Measurements from ENCODE around the gene CSMD2. TPM values are rescaled to one million over a fixed set of nuclear protein-coding genes. Genes with fewer than 3 reads are reported as not detected.

The CSMD2 gene
- total and polyA plus RNA-seq, 7 experiments from 2014 or later, result 0.02 TPM; not detected in 6

DNA sequence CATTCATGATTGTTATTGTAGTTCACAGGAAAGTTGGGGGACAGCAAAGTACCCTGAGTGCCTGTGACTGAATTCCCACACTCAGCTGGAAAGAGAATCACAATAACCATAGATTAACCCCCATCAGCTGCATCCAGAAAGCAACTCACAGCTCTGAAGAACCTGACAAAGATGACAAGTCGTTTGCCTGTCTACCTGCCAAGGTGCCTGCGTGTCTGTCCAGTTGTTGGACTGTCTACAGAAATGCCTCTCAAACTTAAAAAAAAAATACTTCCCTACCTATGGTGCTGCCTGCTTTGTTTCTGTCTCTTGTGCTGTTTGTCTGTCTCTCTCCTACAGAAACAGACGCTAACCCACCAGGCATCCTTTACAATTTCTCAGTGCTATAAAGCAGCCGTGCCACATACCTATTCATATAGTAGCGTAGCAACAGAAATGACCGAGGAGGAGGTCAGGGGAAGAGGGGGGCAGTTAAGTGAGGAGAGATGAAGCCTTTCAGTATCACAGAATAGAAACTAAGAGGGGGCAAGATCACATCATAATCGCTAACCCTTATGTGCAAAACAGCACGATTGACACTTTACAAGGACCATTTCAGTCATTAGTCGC is 455.8 kb downstream of the CSMD2 start:
- intact Hi-C loops (cut with micrococcal nuclease), result no loop called here
- Histone ChIP-seq H3K36me3 (ENCODE audit: control insufficient read depth in 2 of 3, insufficient read depth in 3 of 3, low read length in 3 of 3) (no peaks in the 10 kb centered on the region), H3K27me3 (ENCODE audit: control insufficient read depth in 2 of 2, insufficient read depth in 2 of 2, low read length in 2 of 2) (no peaks in the 10 kb centered on the region), H3K4me3 (ENCODE audit: low read length) (no peak overlapping the region), H3K27ac (ENCODE audit: low read depth, low read length) (no peak overlapping the region), H3K9me3 (ENCODE audit: control insufficient read depth in 2 of 3, low read length in 3 of 3) (no peaks in the 10 kb centered on the region), H3K4me1 (ENCODE audit: control insufficient read depth in 2 of 2, insufficient read depth in 2 of 2, low read length in 2 of 2) (no peaks in the 10 kb centered on the region)
- peaks cover 0 to 5% (median 0%) of the 10 kb centered on the region in 11 donors for H3K9me3 Mint-ChIP-seq
- peaks cover 0 to 53% (median 36%) of the 10 kb centered on the region in 5 donors for H3K27me3 Mint-ChIP-seq
- no peaks in the 10 kb centered on the region for H3K36me3 Mint-ChIP-seq
- DNase-seq, result no peak
- H3K27ac Mint-ChIP-seq, result no peak overlapping the region
- ChIA-PET POLR2A (no interaction called here), CTCF (no interaction called here)
- no peak for ATAC-seq
- no peaks in the 10 kb centered on the region for H3K4me1 Mint-ChIP-seq
- no peak overlapping the region for H3K4me3 Mint-ChIP-seq

DNA sequence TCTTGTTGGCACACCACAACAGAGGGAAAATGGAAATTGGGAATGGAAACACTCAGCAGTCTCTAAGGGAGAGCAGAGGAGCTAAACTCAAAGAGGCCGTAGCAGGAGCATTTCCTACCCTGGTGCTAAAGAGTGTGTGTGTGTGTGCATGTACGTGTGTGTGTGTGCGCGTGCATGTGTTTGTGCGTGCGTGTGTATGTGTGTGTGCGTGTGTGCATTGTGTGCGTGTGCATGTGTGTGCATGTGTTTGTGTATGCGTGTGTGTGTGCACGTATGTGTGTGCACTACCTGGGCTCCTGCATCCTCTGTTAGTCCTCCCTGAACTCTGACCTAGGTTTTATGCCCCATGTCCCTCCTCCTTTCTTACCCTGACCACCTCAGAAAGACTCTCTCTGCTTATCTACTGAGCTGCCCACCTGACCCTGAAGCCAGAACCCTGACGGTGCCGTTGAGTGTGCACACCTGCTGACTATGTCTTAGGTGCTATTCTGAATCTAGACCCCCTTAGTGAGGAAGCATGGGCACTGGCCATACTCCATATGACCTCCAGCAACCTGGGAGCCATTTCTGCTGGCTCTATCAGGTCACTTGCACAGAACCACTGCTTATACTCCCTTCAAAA is 458.3 kb downstream of the CSMD2 start:
- no peaks in the 10 kb centered on the region for H3K9me3 ChIP-seq (ENCODE audit: control insufficient read depth in 2 of 3, low read length in 3 of 3)
- ChIA-PET CTCF (interaction anchor here (0.7 kb wide), 1 partner anchor 38 kb away, joined by 4 read pairs; no protein-coding TSS in a partner anchor), POLR2A (no interaction called here)
- Mint-ChIP-seq H3K27me3 (peaks cover 2 to 55% (median 38%) of the 10 kb centered on the region in 5 donors), H3K4me1 (no peaks in the 10 kb centered on the region), H3K27ac (no peak overlapping the region), H3K36me3 (no peaks in the 10 kb centered on the region), H3K9me3 (peaks cover 0 to 5% (median 0%) of the 10 kb centered on the region in 11 donors), H3K4me3 (no peak overlapping the region)
- H3K4me1 ChIP-seq (ENCODE audit: control insufficient read depth in 2 of 2, insufficient read depth in 2 of 2, low read length in 2 of 2), result no peaks in the 10 kb centered on the region
- H3K27me3 ChIP-seq (ENCODE audit: control insufficient read depth in 2 of 2, insufficient read depth in 2 of 2, low read length in 2 of 2), result no peaks in the 10 kb centered on the region
- no peak overlapping the region for H3K4me3 ChIP-seq (ENCODE audit: low read length)
- no peak overlapping the region for H3K27ac ChIP-seq (ENCODE audit: low read depth, low read length)
- ATAC-seq (no peak), DNase-seq (no peak)
- no peaks in the 10 kb centered on the region for H3K36me3 ChIP-seq (ENCODE audit: control insufficient read depth in 2 of 3, insufficient read depth in 3 of 3, low read length in 3 of 3)
- intact Hi-C loops (cut with micrococcal nuclease), result no loop called here

DNA sequence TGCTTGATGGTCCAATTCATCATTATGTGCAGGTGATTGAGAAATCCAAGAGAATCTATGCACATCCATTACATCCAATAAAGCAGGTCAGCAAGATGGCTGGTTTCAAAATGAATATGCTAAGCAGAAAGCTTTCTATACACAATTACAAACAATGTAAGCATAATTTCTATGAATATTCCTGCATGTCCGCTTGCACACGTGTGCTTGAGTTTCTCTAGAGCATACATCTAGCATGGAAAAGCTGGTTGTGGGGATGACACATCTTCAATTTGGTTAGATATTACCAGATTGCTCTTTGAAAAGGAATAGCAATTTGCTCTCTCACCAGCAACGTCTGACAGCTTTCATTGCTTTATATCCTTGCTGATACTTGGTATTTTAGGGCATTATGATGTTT is 461.6 kb downstream of the CSMD2 start:
- H3K27me3 ChIP-seq (ENCODE audit: control insufficient read depth in 2 of 2, insufficient read depth in 2 of 2, low read length in 2 of 2), result no peaks in the 10 kb centered on the region
- ATAC-seq (no peak), DNase-seq (no peak)
- ChIA-PET CTCF (no interaction called here), POLR2A (no interaction called here)
- Mint-ChIP-seq H3K27me3 (peaks cover 2 to 40% (median 33%) of the 10 kb centered on the region in 5 donors), H3K36me3 (no peaks in the 10 kb centered on the region), H3K4me1 (no peaks in the 10 kb centered on the region), H3K27ac (no peak overlapping the region), H3K9me3 (peaks cover 0 to 5% (median 0%) of the 10 kb centered on the region in 11 donors), H3K4me3 (no peak overlapping the region)
- no peaks in the 10 kb centered on the region for H3K4me1 ChIP-seq (ENCODE audit: control insufficient read depth in 2 of 2, insufficient read depth in 2 of 2, low read length in 2 of 2)
- intact Hi-C loops (cut with micrococcal nuclease), result no loop called here
- no peak overlapping the region for H3K4me3 ChIP-seq (ENCODE audit: low read length)
- no peaks in the 10 kb centered on the region for H3K9me3 ChIP-seq (ENCODE audit: control insufficient read depth in 2 of 3, low read length in 3 of 3)
- no peak overlapping the region for H3K27ac ChIP-seq (ENCODE audit: low read depth, low read length)
- H3K36me3 ChIP-seq (ENCODE audit: control insufficient read depth in 2 of 3, insufficient read depth in 3 of 3, low read length in 3 of 3), result no peaks in the 10 kb centered on the region

DNA sequence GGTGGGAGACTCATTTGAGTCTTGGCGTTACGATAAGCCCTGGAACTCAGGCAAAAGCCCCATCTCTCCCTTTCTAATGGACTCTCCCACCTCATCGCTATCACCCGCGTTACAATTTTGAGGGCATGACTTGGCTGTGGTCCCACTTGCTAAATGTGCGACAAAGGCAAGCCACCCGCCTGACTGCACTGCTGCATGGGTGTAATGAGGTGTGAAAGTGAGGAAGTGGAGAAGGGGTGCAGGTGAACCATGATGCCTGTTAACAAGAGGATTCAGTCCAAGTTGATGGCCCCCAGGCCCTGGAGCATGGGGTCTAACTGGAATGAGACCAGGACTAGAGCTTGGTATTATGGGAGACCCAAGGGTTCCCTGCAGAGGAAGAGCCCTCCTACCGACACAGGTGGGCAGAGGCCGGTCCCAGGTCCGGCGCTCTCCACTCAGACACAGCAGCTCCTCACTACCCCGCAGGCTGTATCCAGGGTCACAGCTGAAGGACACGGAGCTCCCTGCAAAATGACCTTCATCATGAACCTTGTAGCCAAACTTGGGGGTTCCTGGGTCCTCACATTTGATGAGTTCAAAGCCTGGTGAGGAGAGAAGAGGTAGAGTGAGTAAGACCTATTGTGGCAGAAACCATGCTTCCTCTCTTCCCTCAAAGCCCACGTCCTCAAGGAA is 466.5 kb downstream of the CSMD2 start:
- ATAC-seq (no peak), DNase-seq (no peak)
- peaks cover 0 to 45% (median 29%) of the 10 kb centered on the region in 5 donors for H3K27me3 Mint-ChIP-seq
- Histone ChIP-seq H3K36me3 (ENCODE audit: control insufficient read depth in 2 of 3, insufficient read depth in 3 of 3, low read length in 3 of 3) (no peaks in the 10 kb centered on the region), H3K27me3 (ENCODE audit: control insufficient read depth in 2 of 2, insufficient read depth in 2 of 2, low read length in 2 of 2) (no peaks in the 10 kb centered on the region), H3K9me3 (ENCODE audit: control insufficient read depth in 2 of 3, low read length in 3 of 3) (no peaks in the 10 kb centered on the region), H3K4me1 (ENCODE audit: control insufficient read depth in 2 of 2, insufficient read depth in 2 of 2, low read length in 2 of 2) (no peaks in the 10 kb centered on the region), H3K27ac (ENCODE audit: low read depth, low read length) (no peak overlapping the region), H3K4me3 (ENCODE audit: low read length) (no peak overlapping the region)
- CTCF ChIA-PET, result no interaction called here
- POLR2A ChIA-PET, result no interaction called here
- no peak overlapping the region for H3K27ac Mint-ChIP-seq
- H3K9me3 Mint-ChIP-seq, result peaks cover 0 to 4% (median 0%) of the 10 kb centered on the region in 11 donors
- H3K4me1 Mint-ChIP-seq, result no peaks in the 10 kb centered on the region
- no peak overlapping the region for H3K4me3 Mint-ChIP-seq
- no peaks in the 10 kb centered on the region for H3K36me3 Mint-ChIP-seq
- intact Hi-C loops (cut with micrococcal nuclease), result no loop called here

DNA sequence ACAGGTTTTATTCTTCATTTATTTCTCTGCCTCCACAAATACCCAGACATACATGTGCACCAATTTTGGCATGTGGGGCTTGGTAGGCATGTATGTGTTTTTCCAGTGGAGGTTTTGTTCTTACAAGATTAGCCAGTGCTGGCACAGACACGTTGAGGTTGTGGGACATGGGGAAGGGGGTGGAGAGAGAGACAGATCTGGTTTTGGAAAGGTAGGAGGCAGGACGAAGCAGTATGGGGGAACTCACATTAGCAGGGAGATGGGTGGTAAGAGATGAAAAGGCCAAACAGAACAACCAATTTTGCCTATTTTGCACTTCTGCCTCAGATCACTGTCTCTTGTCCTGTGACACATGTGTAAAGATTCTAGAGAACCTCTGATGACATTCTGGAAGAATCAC is 467.2 kb downstream of the CSMD2 start:
- POLR2A ChIA-PET, result no interaction called here
- no peak overlapping the region for H3K27ac Mint-ChIP-seq
- intact Hi-C loops (cut with micrococcal nuclease), result no loop called here
- Histone ChIP-seq H3K9me3 (ENCODE audit: control insufficient read depth in 2 of 3, low read length in 3 of 3) (no peaks in the 10 kb centered on the region), H3K27ac (ENCODE audit: low read depth, low read length) (no peak overlapping the region), H3K36me3 (ENCODE audit: control insufficient read depth in 2 of 3, insufficient read depth in 3 of 3, low read length in 3 of 3) (no peaks in the 10 kb centered on the region), H3K27me3 (ENCODE audit: control insufficient read depth in 2 of 2, insufficient read depth in 2 of 2, low read length in 2 of 2) (no peaks in the 10 kb centered on the region), H3K4me3 (ENCODE audit: low read length) (no peak overlapping the region), H3K4me1 (ENCODE audit: control insufficient read depth in 2 of 2, insufficient read depth in 2 of 2, low read length in 2 of 2) (no peaks in the 10 kb centered on the region)
- no peak for ATAC-seq
- H3K27me3 Mint-ChIP-seq, result peaks cover 0 to 44% (median 32%) of the 10 kb centered on the region in 5 donors
- no peak overlapping the region for H3K4me3 Mint-ChIP-seq
- DNase-seq, result no peak
- peaks cover 0 to 4% (median 0%) of the 10 kb centered on the region in 11 donors for H3K9me3 Mint-ChIP-seq
- H3K4me1 Mint-ChIP-seq, result no peaks in the 10 kb centered on the region
- CTCF ChIA-PET, result no interaction called here
- H3K36me3 Mint-ChIP-seq, result no peaks in the 10 kb centered on the region

DNA sequence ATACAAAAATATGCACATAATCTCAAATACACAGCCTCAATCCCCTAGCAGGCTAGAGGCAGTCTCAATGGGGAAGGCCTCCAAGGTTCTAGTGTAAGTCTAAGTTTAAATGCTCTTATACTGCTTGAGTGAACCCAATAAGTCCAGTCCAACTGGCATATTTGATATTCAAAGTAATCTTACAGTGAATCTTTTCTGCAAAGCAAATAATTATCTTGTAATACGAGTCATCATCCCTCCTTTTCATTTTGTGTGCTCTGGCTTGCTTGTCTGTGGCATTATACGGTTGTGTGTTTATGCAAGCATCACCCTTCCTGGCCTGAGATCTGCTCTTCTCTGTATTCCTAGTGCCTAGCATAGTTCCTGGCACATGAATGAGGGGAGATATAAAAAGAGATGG is 468.1 kb downstream of the CSMD2 start:
- Histone ChIP-seq H3K9me3 (ENCODE audit: control insufficient read depth in 2 of 3, low read length in 3 of 3) (no peaks in the 10 kb centered on the region), H3K36me3 (ENCODE audit: control insufficient read depth in 2 of 3, insufficient read depth in 3 of 3, low read length in 3 of 3) (no peaks in the 10 kb centered on the region), H3K27ac (ENCODE audit: low read depth, low read length) (no peak overlapping the region), H3K27me3 (ENCODE audit: control insufficient read depth in 2 of 2, insufficient read depth in 2 of 2, low read length in 2 of 2) (no peaks in the 10 kb centered on the region), H3K4me1 (ENCODE audit: control insufficient read depth in 2 of 2, insufficient read depth in 2 of 2, low read length in 2 of 2) (no peaks in the 10 kb centered on the region), H3K4me3 (ENCODE audit: low read length) (no peak overlapping the region)
- no peaks in the 10 kb centered on the region for H3K36me3 Mint-ChIP-seq
- H3K9me3 Mint-ChIP-seq, result peaks cover 0 to 4% (median 0%) of the 10 kb centered on the region in 11 donors
- intact Hi-C loops (cut with micrococcal nuclease), result no loop called here
- POLR2A ChIA-PET, result no interaction called here
- ATAC-seq (no peak), DNase-seq (no peak)
- no peak overlapping the region for H3K27ac Mint-ChIP-seq
- H3K4me1 Mint-ChIP-seq, result no peaks in the 10 kb centered on the region
- no peak overlapping the region for H3K4me3 Mint-ChIP-seq
- H3K27me3 Mint-ChIP-seq, result peaks cover 0 to 46% (median 32%) of the 10 kb centered on the region in 5 donors
- CTCF ChIA-PET, result no interaction called here

DNA sequence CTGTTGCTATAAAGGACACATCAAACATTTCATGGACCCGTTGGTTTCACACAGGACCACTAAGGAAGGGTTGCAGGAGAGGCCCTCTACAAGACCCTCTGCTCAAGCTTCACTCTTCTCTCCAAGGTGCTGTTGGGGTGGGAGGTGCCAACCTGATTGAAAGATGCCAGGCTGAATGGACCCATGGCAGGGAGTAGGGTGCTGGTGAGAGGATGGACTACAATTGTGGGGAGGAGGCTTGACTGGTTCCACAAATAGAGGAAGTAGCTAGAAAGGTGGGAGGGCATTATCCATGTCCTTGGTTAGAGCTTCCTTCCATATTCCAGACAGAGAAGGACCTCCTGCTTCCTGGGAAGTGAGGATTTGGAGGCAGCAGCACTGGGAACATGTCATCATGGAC is 468.7 kb downstream of the CSMD2 start:
- H3K4me3 ChIP-seq (ENCODE audit: low read length), result no peak overlapping the region

More for the DNA sequence above, 468.7 kb downstream of the CSMD2 start:
- no peaks in the 10 kb centered on the region for H3K36me3 ChIP-seq (ENCODE audit: control insufficient read depth in 2 of 3, insufficient read depth in 3 of 3, low read length in 3 of 3)
- POLR2A ChIA-PET, result no interaction called here
- no peak for ATAC-seq
- no peaks in the 10 kb centered on the region for H3K36me3 Mint-ChIP-seq
- H3K4me1 Mint-ChIP-seq, result no peaks in the 10 kb centered on the region
- no peak overlapping the region for H3K27ac Mint-ChIP-seq
- H3K4me1 ChIP-seq (ENCODE audit: control insufficient read depth in 2 of 2, insufficient read depth in 2 of 2, low read length in 2 of 2), result no peaks in the 10 kb centered on the region
- intact Hi-C loops (cut with micrococcal nuclease), result no loop called here
- peaks cover 0 to 4% (median 0%) of the 10 kb centered on the region in 11 donors for H3K9me3 Mint-ChIP-seq
- no peak overlapping the region for H3K27ac ChIP-seq (ENCODE audit: low read depth, low read length)
- H3K27me3 Mint-ChIP-seq, result peaks cover 2 to 51% (median 34%) of the 10 kb centered on the region in 5 donors
- CTCF ChIA-PET, result no interaction called here
- DNase-seq, result no peak
- no peaks in the 10 kb centered on the region for H3K27me3 ChIP-seq (ENCODE audit: control insufficient read depth in 2 of 2, insufficient read depth in 2 of 2, low read length in 2 of 2)
- H3K9me3 ChIP-seq (ENCODE audit: control insufficient read depth in 2 of 3, low read length in 3 of 3), result no peaks in the 10 kb centered on the region
- H3K4me3 Mint-ChIP-seq, result no peak overlapping the region
